PC-9 (cell line): ENCODE measurements around the gene PSKH1. TPM values are rescaled to one million over a fixed set of nuclear protein-coding genes. Genes with fewer than 3 reads are reported as not detected.

Experiments
- BruUV-seq: library from RNA; stranded (reverse); fragments of 400-500 nt; replicated peaks from 2 replicates; lab custom pipeline; 2021; lab: Mats Ljungman, UMichigan
- CTCF ChIA-PET: fragments of 300-600 bp; sonication (Branson Sonifier 250); formaldehyde crosslinking; loops from one replicate; lab custom pipeline; 2022; ENCODE audit warnings: antibody characterized with exemption; lab: Charles Lee
- POLR2A ChIA-PET: fragments of 300-600 bp; sonication (Branson Sonifier 250); formaldehyde crosslinking; loops from one replicate; lab custom pipeline; 2022; ENCODE audit warnings: antibody characterized with exemption; ENCODE audit not compliant: unreplicated experiment; lab: Charles Lee
- DNase-seq, 2 experiments: peaks; one replicate each; pipeline versions ENCODE4 v3.0.0 to v3.0.0-alpha.2; 2015 to 2022; ENCODE audit warnings: mixed read lengths in 1 of 2
- H2AFZ ChIP-seq: fragments of 200-600 bp; sonication (generic); 2 replicates; pipeline ENCODE4 v1.8.1; 2017; ENCODE audit warnings: antibody characterized with exemption
- H3F3A ChIP-seq: fragments of 200-600 bp; sonication (generic); 2 replicates; pipeline ENCODE4 v1.8.1; 2017; ENCODE audit warnings: antibody characterized with exemption, mild to moderate bottlenecking, low read depth; ENCODE audit not compliant: insufficient read depth
- H3K27ac ChIP-seq: fragments of 200-600 bp; sonication (generic); 2 replicates; pipeline ENCODE4 v1.6.1; 2016; ENCODE audit warnings: mixed run types
- H3K27me3 ChIP-seq: fragments of 200-600 bp; sonication (generic); 2 replicates; pipeline ENCODE4 v1.6.1; 2016; ENCODE audit warnings: low read depth, mixed run types; ENCODE audit not compliant: insufficient read depth
- H3K36me3 ChIP-seq: fragments of 200-600 bp; sonication (generic); 2 replicates; pipeline ENCODE4 v1.6.1; 2016; ENCODE audit warnings: low read depth, mixed run types
- H3K4me1 ChIP-seq: fragments of 200-600 bp; sonication (generic); replicated peaks from 2 replicates; pipeline ENCODE4 v1.6.1; 2016; ENCODE audit warnings: mixed run types; ENCODE audit not compliant: insufficient read depth
- H3K4me2 ChIP-seq: fragments of 200-600 bp; sonication (generic); 2 replicates; pipeline ENCODE4 v1.6.1; 2017; ENCODE audit warnings: mixed run types
- H3K4me3 ChIP-seq: fragments of 200-600 bp; sonication (generic); 2 replicates; pipeline ENCODE4 v1.6.1; 2016; ENCODE audit warnings: mixed run types
- H3K79me2 ChIP-seq: fragments of 200-600 bp; sonication (generic); 2 replicates; pipeline ENCODE4 v1.6.1; 2017; ENCODE audit warnings: low read depth, mixed run types
- H3K9me2 ChIP-seq: fragments of 200-600 bp; sonication (generic); 2 replicates; pipeline ENCODE4 v1.8.1; 2017; ENCODE audit warnings: mild to moderate bottlenecking; ENCODE audit not compliant: insufficient read depth
- H3K9me3 ChIP-seq: fragments of 200-600 bp; sonication (generic); 2 replicates; pipeline ENCODE4 v1.8.1; 2016; ENCODE audit warnings: low read depth; ENCODE audit not compliant: insufficient read depth
- H4K20me1 ChIP-seq: fragments of 200-600 bp; sonication (generic); 2 replicates; pipeline ENCODE4 v1.8.1; 2017; ENCODE audit not compliant: insufficient read depth
- EZH2 ChIP-seq: fragments of 200-600 bp; sonication (generic); IDR thresholded peaks from 2 replicates; pipeline ENCODE4 v1.8.0; 2017; ENCODE audit warnings: antibody characterized with exemption, low read depth
- intact Hi-C: fragments of 100-400 bp; cut with micrococcal nuclease; formaldehyde crosslinking; loops from one replicate; pipeline ENCODE4 v1.10.0; 2022; ENCODE audit not compliant: unreplicated experiment
- total RNA-seq: library from RNA; stranded (reverse); gene quantifications from 2 replicates; pipeline ENCODE4 v1.2.3, GENCODE V29; 2021
- TF ChIP-seq, protein P1 (sequence below): fragments of 200-600 bp; sonication (generic); conservative IDR thresholded peaks from 2 replicates; pipeline ENCODE4 v1.6.1; 2017; ENCODE audit warnings: mixed run types, antibody characterized with exemption, mild to moderate bottlenecking, moderate library complexity

PSKH1 gene
- total RNA-seq, 1 experiment from 2014 or later, result 25.8 TPM

GRCh38 chr16:67845291-67846062, 47.6 kb upstream of the PSKH1 start:
- POLR2A ChIA-PET, result interaction anchor here (0.6 to 0.7 kb wide), 6 partner anchors 12 to 359 kb away, joined by 3 to 8 read pairs (median 4); partner anchors contain the start of gene PSMB10
- BruUV-seq, result TSS peak; percentile 66
- Histone ChIP-seq H3F3A (peaks cover 23% of the 10 kb centered on the region; the same call in 1 of the 2 replicates), H3K27ac (peak overlapping the region; percentile 70), H3K4me2 (peak overlapping the region; percentile 93), H3K36me3 (no peaks in the 10 kb centered on the region; the same call in 1 of the 2 replicates), H3K9me3 (no peaks in the 10 kb centered on the region), H3K4me3 (peak overlapping the region; percentile 100), H2AFZ (peak overlapping the region; percentile 79), H3K79me2 (peaks cover 69% of the 10 kb centered on the region), H3K9me2 (no peaks in the 10 kb centered on the region), H4K20me1 (peaks cover 27% of the 10 kb centered on the region), H3K4me1 (peaks cover 47% of the 10 kb centered on the region), H3K27me3 (no peaks in the 10 kb centered on the region)
- intact Hi-C loops, result loop anchor here (2.0 to 5.0 kb wide), 2 partner anchors 15 to 38 kb away; partner anchors contain the start of genes RANBP10 and TSNAXIP1
- no peak for TF ChIP-seq EZH2
- TF ChIP-seq, protein P1, sequence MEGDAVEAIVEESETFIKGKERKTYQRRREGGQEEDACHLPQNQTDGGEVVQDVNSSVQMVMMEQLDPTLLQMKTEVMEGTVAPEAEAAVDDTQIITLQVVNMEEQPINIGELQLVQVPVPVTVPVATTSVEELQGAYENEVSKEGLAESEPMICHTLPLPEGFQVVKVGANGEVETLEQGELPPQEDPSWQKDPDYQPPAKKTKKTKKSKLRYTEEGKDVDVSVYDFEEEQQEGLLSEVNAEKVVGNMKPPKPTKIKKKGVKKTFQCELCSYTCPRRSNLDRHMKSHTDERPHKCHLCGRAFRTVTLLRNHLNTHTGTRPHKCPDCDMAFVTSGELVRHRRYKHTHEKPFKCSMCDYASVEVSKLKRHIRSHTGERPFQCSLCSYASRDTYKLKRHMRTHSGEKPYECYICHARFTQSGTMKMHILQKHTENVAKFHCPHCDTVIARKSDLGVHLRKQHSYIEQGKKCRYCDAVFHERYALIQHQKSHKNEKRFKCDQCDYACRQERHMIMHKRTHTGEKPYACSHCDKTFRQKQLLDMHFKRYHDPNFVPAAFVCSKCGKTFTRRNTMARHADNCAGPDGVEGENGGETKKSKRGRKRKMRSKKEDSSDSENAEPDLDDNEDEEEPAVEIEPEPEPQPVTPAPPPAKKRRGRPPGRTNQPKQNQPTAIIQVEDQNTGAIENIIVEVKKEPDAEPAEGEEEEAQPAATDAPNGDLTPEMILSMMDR, result no peak
- CTCF ChIA-PET, result interaction anchor here (0.6 kb wide), 2 partner anchors 30 to 244 kb away, joined by 3 to 5 read pairs; no protein-coding TSS in a partner anchor
- DNase-seq, result peak in 1 of 2 experiments; percentile 10

DNA sequence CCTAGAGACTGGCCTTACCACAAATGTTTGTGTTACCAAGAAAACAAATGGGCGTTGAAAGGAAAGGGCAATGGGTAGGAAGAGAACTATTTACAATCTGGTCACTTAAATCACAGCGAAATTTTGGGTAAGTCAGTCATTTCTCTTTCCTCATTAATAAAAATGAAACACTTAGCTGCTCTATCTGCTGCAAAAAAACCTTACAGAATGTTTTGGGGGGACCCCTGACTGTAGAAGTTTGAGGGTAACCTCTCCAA, 47.1 kb upstream of the PSKH1 start:
- no peak for DNase-seq
- Histone ChIP-seq H3K27me3 (no peaks in the 10 kb centered on the region), H3K4me2 (peak overlapping the region; percentile 93), H3K36me3 (no peaks in the 10 kb centered on the region; the same call in 1 of the 2 replicates), H3K9me2 (no peaks in the 10 kb centered on the region), H3K4me3 (peak overlapping the region; percentile 100), H4K20me1 (peaks cover 32% of the 10 kb centered on the region), H3K79me2 (peaks cover 75% of the 10 kb centered on the region), H2AFZ (peak overlapping the region; percentile 79), H3K9me3 (no peaks in the 10 kb centered on the region), H3K4me1 (peaks cover 47% of the 10 kb centered on the region), H3K27ac (peak overlapping the region; percentile 70), H3F3A (peaks cover 23% of the 10 kb centered on the region; the same call in 1 of the 2 replicates)
- ChIA-PET POLR2A (interaction anchor here (0.6 to 0.7 kb wide), 3 partner anchors 26 to 359 kb away, joined by 3 to 7 read pairs (median 4); partner anchors contain the start of gene PSMB10), CTCF (no interaction called here)
- no TSS peak for BruUV-seq
- intact Hi-C loops, result loop anchor here (2.0 to 5.0 kb wide), 2 partner anchors 15 to 39 kb away; partner anchors contain the start of genes RANBP10 and TSNAXIP1
- TF ChIP-seq EZH2, result no peak
- TF ChIP-seq, protein P1, result no peak

DNA sequence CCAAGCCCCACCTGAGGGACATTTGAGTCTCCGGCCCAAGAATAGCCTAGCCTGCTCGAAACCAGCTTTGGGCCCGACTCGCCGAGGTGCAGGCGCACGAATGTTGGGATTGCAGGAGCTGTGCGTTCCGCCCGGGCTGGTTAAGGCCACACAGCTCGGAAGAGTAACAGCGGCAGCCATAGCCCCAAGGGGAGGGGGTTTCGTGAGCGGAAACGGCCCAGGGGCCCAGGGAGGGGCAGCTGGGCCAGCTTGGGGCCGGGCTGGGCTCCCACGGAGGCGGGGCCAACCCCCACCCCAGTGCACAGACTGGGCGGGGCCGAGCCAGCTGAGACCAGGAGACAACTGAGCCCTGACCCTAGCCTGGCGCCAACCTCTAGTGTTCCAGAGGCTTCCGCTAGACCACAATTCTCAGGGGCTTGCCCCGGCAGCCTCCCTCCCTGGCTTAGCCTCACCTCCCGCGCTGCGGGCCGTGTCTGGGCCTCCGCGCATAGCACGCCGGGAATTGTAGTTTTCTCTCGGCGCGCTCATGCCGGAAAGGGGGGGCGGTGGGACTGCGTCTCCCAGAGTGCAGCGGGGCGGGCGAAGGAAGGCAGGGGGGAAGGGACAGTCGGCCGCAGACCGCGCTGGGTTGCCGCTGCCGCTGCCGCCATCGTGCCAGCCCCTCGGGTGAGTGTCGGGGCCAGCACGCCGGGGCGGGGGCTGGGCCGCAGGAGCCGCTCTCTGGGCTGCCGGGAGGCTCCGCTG, 46.6 kb upstream of the PSKH1 start, which contains the start of gene NUTF2:
TSS of gene NUTF2 (plus strand) at position 614 of the 744 bp plus-strand sequence. CDS start 18,198 bp downstream, outside the sequence.
- Histone ChIP-seq H4K20me1 (peaks cover 38% of the 10 kb centered on the region), H3K9me2 (no peaks in the 10 kb centered on the region), H3K27me3 (no peaks in the 10 kb centered on the region), H3K27ac (peak within 1 kb of the TSS; percentile 70), H3K36me3 (no peaks in the 10 kb centered on the region; the same call in 1 of the 2 replicates), H3K4me1 (peaks cover 45% of the 10 kb centered on the region), H3K9me3 (no peaks in the 10 kb centered on the region), H3K4me2 (peak within 1 kb of the TSS; percentile 93), H3K4me3 (peak within 1 kb of the TSS; percentile 100), H3K79me2 (peaks cover 80% of the 10 kb centered on the region), H3F3A (peaks cover 23% of the 10 kb centered on the region; the same call in 1 of the 2 replicates), H2AFZ (peak within 1 kb of the TSS; percentile 79)
- CTCF ChIA-PET, result no interaction called here
- POLR2A ChIA-PET, result interaction anchor here (0.6 to 0.7 kb wide), 3 partner anchors 25 to 358 kb away, joined by 3 to 7 read pairs (median 4); partner anchors contain the start of gene PSMB10
- BruUV-seq, result no TSS peak
- TF ChIP-seq EZH2, result no peak
- TF ChIP-seq, protein P1, result no peak
- DNase-seq, result peak; percentile 83 to 96
- intact Hi-C loops, result loop anchor here (2.0 to 5.0 kb wide), 2 partner anchors 14 to 39 kb away; partner anchors contain the start of genes RANBP10 and TSNAXIP1
